Measurements from ENCODE around the gene L3MBTL4. TPM values are rescaled to one million over a fixed set of nuclear protein-coding genes. Genes with fewer than 3 reads are reported as not detected.

Gene L3MBTL4
- total RNA-seq, 1 donor from 2014 or later: under 0.01 TPM

GRCh38 chr18:6328621-6329010 is 86.1 kb downstream of the L3MBTL4 start:
- Histone ChIP-seq H3K36me3 (ENCODE audit: control insufficient read depth, insufficient read depth, low read length) (no peaks in the 10 kb centered on the region), H3K27me3 (ENCODE audit: control insufficient read depth, insufficient read depth, low read length) (no peaks in the 10 kb centered on the region), H3K4me3 (ENCODE audit: low read depth, low read length) (no peak overlapping the region)
- TF ChIP-seq CTCF (IDR thresholded peaks at IDR 0.05; ENCODE audit: insufficient read depth, low read length, severe bottlenecking): no peak
- DNase-seq (ENCODE audit: low read depth) (no peak), FAIRE-seq (no peak)

GRCh38 chr18:6327895-6328620 is 86.7 kb downstream of the L3MBTL4 start:
- no peak for FAIRE-seq
- H3K4me3 ChIP-seq (ENCODE audit: low read depth, low read length): no peak overlapping the region
- no peak for DNase-seq (ENCODE audit: low read depth)
- no peaks in the 10 kb centered on the region for H3K27me3 ChIP-seq (ENCODE audit: control insufficient read depth, insufficient read depth, low read length)
- no peak for TF ChIP-seq CTCF (IDR thresholded peaks at IDR 0.05; ENCODE audit: insufficient read depth, low read length, severe bottlenecking)
- no peaks in the 10 kb centered on the region for H3K36me3 ChIP-seq (ENCODE audit: control insufficient read depth, insufficient read depth, low read length)

- Histone ChIP-seq H3K4me3 (ENCODE audit: low read depth, low read length) (no peak overlapping the region), H3K36me3 (ENCODE audit: control insufficient read depth, insufficient read depth, low read length) (no peaks in the 10 kb centered on the region), H3K27me3 (ENCODE audit: control insufficient read depth, insufficient read depth, low read length) (no peaks in the 10 kb centered on the region)
- FAIRE-seq: no peak
- no peak for DNase-seq (ENCODE audit: low read depth)
- no peak for TF ChIP-seq CTCF (IDR thresholded peaks at IDR 0.05; ENCODE audit: insufficient read depth, low read length, severe bottlenecking)
Measured at GRCh38 chr18:6327485-6327884, 87.2 kb downstream of the L3MBTL4 start.

GRCh38 chr18:6326566-6326965 is 88.1 kb downstream of the L3MBTL4 start:
- no peak for DNase-seq (ENCODE audit: low read depth)
- no peak overlapping the region for H3K4me3 ChIP-seq (ENCODE audit: low read depth, low read length)
- TF ChIP-seq CTCF (IDR thresholded peaks at IDR 0.05; ENCODE audit: insufficient read depth, low read length, severe bottlenecking): no peak
- H3K27me3 ChIP-seq (ENCODE audit: control insufficient read depth, insufficient read depth, low read length): no peaks in the 10 kb centered on the region
- no peak for FAIRE-seq
- H3K36me3 ChIP-seq (ENCODE audit: control insufficient read depth, insufficient read depth, low read length): no peaks in the 10 kb centered on the region

- H3K27me3 ChIP-seq (ENCODE audit: control insufficient read depth, insufficient read depth, low read length): no peaks in the 10 kb centered on the region
- no peak for FAIRE-seq
- TF ChIP-seq CTCF (IDR thresholded peaks at IDR 0.05; ENCODE audit: insufficient read depth, low read length, severe bottlenecking): no peak
- H3K4me3 ChIP-seq (ENCODE audit: low read depth, low read length): no peak overlapping the region
- no peak for DNase-seq (ENCODE audit: low read depth)
- H3K36me3 ChIP-seq (ENCODE audit: control insufficient read depth, insufficient read depth, low read length): no peaks in the 10 kb centered on the region
Measured at GRCh38 chr18:6323319-6323889, 91.3 kb downstream of the L3MBTL4 start.
